ENCODE measurements around the gene ELMO3. TPM values are rescaled to one million over a fixed set of nuclear protein-coding genes. Genes with fewer than 3 reads are reported as not detected.

ELMO3 gene
- total and polyA plus RNA-seq, 2 of the 13 experiments (the other 11 are each of a cell fraction or from before 2014, with no cell fraction given), result 2.6 to 4.0 TPM

GRCh38 chr16:67177743-67178699, 20.9 kb upstream of the ELMO3 start (continued):
- TF ChIP-seq ZHX1 (CRISPR knock-in tag; IDR thresholded peaks at IDR 0.05; ENCODE audit: low read depth) (peak; percentile 80; the same call in 1 of the 2 replicates), MED8 (CRISPR knock-in tag; IDR thresholded peaks at IDR 0.05; ENCODE audit: insufficient replicate concordance) (no peak), PCBP2 (optimal IDR thresholded peaks at IDR 0.05; ENCODE audit: low read depth, low read length, poor library complexity, severe bottlenecking) (no peak), SIX1 (CRISPR knock-in tag; IDR thresholded peaks at IDR 0.05; ENCODE audit: borderline replicate concordance) (no peak), ESRRA (CRISPR knock-in tag; IDR thresholded peaks at IDR 0.05; ENCODE audit: low read depth) (no peak), BHLHE40 (IDR thresholded peaks at IDR 0.05; ENCODE audit: low read length) (0 out of 2 replicates have a peak, but pooled peaks have one; percentile 3), ZNF282 (IDR thresholded peaks at IDR 0.05; ENCODE audit: partially characterized antibody) (no peak), PHF8 (CRISPR knock-in tag; IDR thresholded peaks at IDR 0.05) (peak; percentile 39; the same call in 1 of the 2 replicates), SIN3B (IDR thresholded peaks at IDR 0.05; ENCODE audit: low read length) (no peak), HOXA3 (CRISPR knock-in tag; IDR thresholded peaks at IDR 0.05) (peak; percentile 84), ZNF761 (CRISPR knock-in tag; conservative IDR thresholded peaks at IDR 0.05) (0 out of 2 replicates have a peak, but pooled peaks have one; percentile 71), TAF1 (CRISPR knock-in tag; IDR thresholded peaks at IDR 0.05) (peak; percentile 44; the same call in 1 of the 2 replicates), SKI (IDR thresholded peaks at IDR 0.05; ENCODE audit: partially characterized antibody) (no peak), ZFY (CRISPR knock-in tag; IDR thresholded peaks at IDR 0.05) (peak; percentile 75), HNRNPUL1 (IDR thresholded peaks at IDR 0.05; ENCODE audit: low read depth, low read length) (no peak), THAP8 (CRISPR knock-in tag; IDR thresholded peaks at IDR 0.05; ENCODE audit: borderline replicate concordance) (no peak), CCDC6 (CRISPR knock-in tag; IDR thresholded peaks at IDR 0.05) (no peak), HNRNPH1 (optimal IDR thresholded peaks at IDR 0.05; ENCODE audit: low read depth, low read length) (no peak), PITX1 (CRISPR knock-in tag; IDR thresholded peaks at IDR 0.05) (no peak), HMGA1 (CRISPR knock-in tag; conservative IDR thresholded peaks at IDR 0.05) (no peak), PCBP1 (IDR thresholded peaks at IDR 0.05; ENCODE audit: borderline replicate concordance, low read depth, low read length) (no peak), ZBTB7B (CRISPR knock-in tag; IDR thresholded peaks at IDR 0.05) (no peak), KMT2A (CRISPR knock-in tag; IDR thresholded peaks at IDR 0.05) (no peak), ZFP1 (CRISPR knock-in tag; IDR thresholded peaks at IDR 0.05) (no peak), IKZF1 (IDR thresholded peaks at IDR 0.05) (no peak), ZFP37 (CRISPR knock-in tag; IDR thresholded peaks at IDR 0.05; ENCODE audit: borderline replicate concordance) (no peak), ZNF678 (CRISPR knock-in tag; IDR thresholded peaks at IDR 0.05) (no peak), U2AF2 (IDR thresholded peaks at IDR 0.05; ENCODE audit: low read depth, low read length) (no peak), ZNF34 (CRISPR knock-in tag; IDR thresholded peaks at IDR 0.05; ENCODE audit: borderline replicate concordance) (0 out of 2 replicates have a peak, but pooled peaks have one; percentile 76), ZNF746 (CRISPR knock-in tag; IDR thresholded peaks at IDR 0.05) (no peak), SMARCC2 (IDR thresholded peaks at IDR 0.05) (no peak)

Data from HepG2 (cell line).